Osteoblast (primary cell): ENCODE data around the gene FRMD3. TPM values are rescaled to one million over a fixed set of nuclear protein-coding genes. Genes with fewer than 3 reads are reported as not detected.

Experiments
- DNase-seq: peaks from one replicate; pipeline ENCODE4 v3.0.0; 2011; ENCODE audit warnings: low spot score, mixed read lengths; ENCODE audit not compliant: insufficient read length; ENCODE audit errors: missing footprints
- H2AFZ ChIP-seq: 2 replicates; pipeline ENCODE4 v1.6.0; 2011; ENCODE audit warnings: mild to moderate bottlenecking, low read length
- H3K27ac ChIP-seq: 2 replicates; pipeline ENCODE4 v1.5.1; 2011; ENCODE audit warnings: mild to moderate bottlenecking, low read depth, low read length, moderate library complexity
- H3K27me3 ChIP-seq: 2 replicates; pipeline ENCODE4 v1.6.0; 2012; ENCODE audit warnings: mild to moderate bottlenecking, control low read depth, inconsistent platforms, low read length, moderate library complexity; ENCODE audit not compliant: insufficient read depth
- H3K36me3 ChIP-seq: 2 replicates; pipeline ENCODE4 v1.5.1; 2011; ENCODE audit warnings: mild to moderate bottlenecking, low read length, control low read depth, moderate library complexity; ENCODE audit not compliant: insufficient read depth
- H3K4me1 ChIP-seq: 2 replicates; pipeline ENCODE4 v1.5.1; 2011; ENCODE audit warnings: mild to moderate bottlenecking, low read length, control low read depth, moderate library complexity; ENCODE audit not compliant: insufficient read depth
- H3K4me2 ChIP-seq: 2 replicates; pipeline ENCODE4 v1.6.0; 2011; ENCODE audit warnings: mild to moderate bottlenecking, low read length; ENCODE audit not compliant: insufficient read depth
- H3K4me3 ChIP-seq: fragments of 200-600 bp; sonication (generic); 3 replicates; pipeline ENCODE4 v1.5.1; 2012; ENCODE audit warnings: mild to moderate bottlenecking, low read length, inconsistent platforms; ENCODE audit not compliant: insufficient read depth
- H3K79me2 ChIP-seq: 2 replicates; pipeline ENCODE4 v1.6.0; 2012; ENCODE audit warnings: mild to moderate bottlenecking, low read length, control low read depth, inconsistent platforms; ENCODE audit not compliant: insufficient read depth
- H3K9me3 ChIP-seq: 2 replicates; pipeline ENCODE4 v1.5.1; 2011; ENCODE audit warnings: low read depth, low read length, control low read depth
- H4K20me1 ChIP-seq: 2 replicates; pipeline ENCODE4 v1.6.0; 2012; ENCODE audit warnings: mild to moderate bottlenecking, low read length, control low read depth; ENCODE audit not compliant: insufficient read depth
- CTCF ChIP-seq: IDR thresholded peaks from 2 replicates; pipeline ENCODE4 v1.5.1; 2011; ENCODE audit warnings: mild to moderate bottlenecking, low read depth, low read length, moderate library complexity; ENCODE audit errors: extremely low read depth
- total RNA-seq: library from RNA; depleted of rRNA; stranded (reverse); fragments of >200 nt; gene quantifications from 2 replicates; pipeline ENCODE4 v1.2.3, GENCODE V29; 2012

The FRMD3 gene
- total RNA-seq, 1 donor, result 0.36 TPM

GRCh38 chr9:83355729-83356151 is 182.5 kb downstream of the FRMD3 start:
- Histone ChIP-seq H4K20me1 (no peaks in the 10 kb centered on the region), H3K9me3 (no peaks in the 10 kb centered on the region), H3K27ac (no peak overlapping the region), H3K79me2 (no peaks in the 10 kb centered on the region), H3K27me3 (no peaks in the 10 kb centered on the region), H3K36me3 (no peaks in the 10 kb centered on the region), H3K4me3 (no peak overlapping the region), H2AFZ (no peak overlapping the region), H3K4me2 (no peak overlapping the region), H3K4me1 (no peaks in the 10 kb centered on the region)
- TF ChIP-seq CTCF, result no peak
- no peak for DNase-seq

GRCh38 chr9:83355024-83355444 is 183.2 kb downstream of the FRMD3 start:
- H3K4me2 ChIP-seq, result no peak overlapping the region
- H3K4me1 ChIP-seq, result no peaks in the 10 kb centered on the region
- no peaks in the 10 kb centered on the region for H3K36me3 ChIP-seq
- H2AFZ ChIP-seq, result no peak overlapping the region
- no peaks in the 10 kb centered on the region for H3K27me3 ChIP-seq
- no peak overlapping the region for H3K4me3 ChIP-seq
- no peak overlapping the region for H3K27ac ChIP-seq
- H4K20me1 ChIP-seq, result no peaks in the 10 kb centered on the region
- no peak for TF ChIP-seq CTCF
- no peak for DNase-seq
- H3K9me3 ChIP-seq, result no peaks in the 10 kb centered on the region
- H3K79me2 ChIP-seq, result no peaks in the 10 kb centered on the region

- Histone ChIP-seq H4K20me1 (no peaks in the 10 kb centered on the region), H3K9me3 (no peaks in the 10 kb centered on the region), H3K4me1 (no peaks in the 10 kb centered on the region), H3K36me3 (no peaks in the 10 kb centered on the region), H3K4me2 (no peak overlapping the region), H3K27me3 (no peaks in the 10 kb centered on the region), H3K27ac (no peak overlapping the region), H2AFZ (no peak overlapping the region), H3K4me3 (no peak overlapping the region), H3K79me2 (no peaks in the 10 kb centered on the region)
- no peak for DNase-seq
- no peak for TF ChIP-seq CTCF
These were observed 189.2 kb downstream of the FRMD3 start for GRCh38 chr9:83349031-83349430.

- Histone ChIP-seq H3K9me3 (no peaks in the 10 kb centered on the region), H3K4me2 (no peak overlapping the region), H2AFZ (no peak overlapping the region), H3K27me3 (no peaks in the 10 kb centered on the region), H3K27ac (no peak overlapping the region), H3K36me3 (no peaks in the 10 kb centered on the region), H3K4me1 (no peaks in the 10 kb centered on the region), H4K20me1 (no peaks in the 10 kb centered on the region), H3K4me3 (no peak overlapping the region), H3K79me2 (no peaks in the 10 kb centered on the region)
- no peak for DNase-seq
- no peak for TF ChIP-seq CTCF
These were observed 191.4 kb downstream of the FRMD3 start for GRCh38 chr9:83346655-83347420.
